H1 (cell line): Measurements from ENCODE around the gene ADGRB3. TPM values are rescaled to one million over a fixed set of nuclear protein-coding genes. Genes with fewer than 3 reads are reported as not detected.

ENCODE experiments used
- CTCF ChIA-PET: fragments of 300-600 bp; sonication (Branson Sonifier 250); formaldehyde crosslinking; loops from one replicate; lab custom pipeline; 2021; ENCODE audit not compliant: partially characterized antibody; lab: Charles Lee
- POLR2A ChIA-PET: fragments of 300-600 bp; sonication (Branson Sonifier 250); formaldehyde crosslinking; loops from one replicate; lab custom pipeline; 2021; ENCODE audit warnings: inconsistent platforms; ENCODE audit not compliant: partially characterized antibody; lab: Charles Lee
- DNase-seq, 2 experiments: peaks; one replicate each; pipeline versions ENCODE4 v3.0.0 to v3.0.0-alpha.2; 2010 to 2022; ENCODE audit warnings: low spot score in 2 of 2, low read depth in 1 of 2, mixed read lengths in 1 of 2
- FAIRE-seq: peaks from 2 replicates; lab custom pipeline; 2011; peaks lifted over from hg19 to GRCh38; lab: Jason Lieb, UNC
- H2AFZ ChIP-seq: 2 replicates; pipeline ENCODE4 v1.8.1; 2012; ENCODE audit warnings: low read length, inconsistent platforms
- H2AK5ac ChIP-seq: 2 replicates; pipeline ENCODE4 v1.6.1; 2013; ENCODE audit warnings: low read depth, low read length
- H2BK120ac ChIP-seq: replicated peaks from 2 replicates; pipeline ENCODE3; 2013; ENCODE audit warnings: low read depth, low read length, inconsistent platforms
- H2BK12ac ChIP-seq: 2 replicates; pipeline ENCODE4 v1.6.1; 2013; ENCODE audit warnings: low read depth, low read length
- H2BK15ac ChIP-seq: 2 replicates; pipeline ENCODE4 v1.6.1; 2013; ENCODE audit warnings: low read length
- H2BK20ac ChIP-seq: 2 replicates; pipeline ENCODE4 v1.6.1; 2013; ENCODE audit warnings: low read length
- H2BK5ac ChIP-seq: 2 replicates; pipeline ENCODE4 v1.6.1; 2013; ENCODE audit warnings: low read depth, low read length
- H3K14ac ChIP-seq: 2 replicates; pipeline ENCODE4 v1.6.1; 2013; ENCODE audit warnings: inconsistent platforms; ENCODE audit not compliant: insufficient read length
- H3K18ac ChIP-seq: 2 replicates; pipeline ENCODE4 v1.6.1; 2013; ENCODE audit warnings: low read length; ENCODE audit errors: extremely low read depth
- H3K23ac ChIP-seq: 2 replicates; pipeline ENCODE4 v1.6.1; 2013; ENCODE audit warnings: inconsistent platforms; ENCODE audit not compliant: insufficient read length
- H3K23me2 ChIP-seq: 2 replicates; pipeline ENCODE4 v1.6.1; 2013; ENCODE audit warnings: low read depth, low read length
- H3K27ac ChIP-seq: 2 replicates; pipeline ENCODE4 v1.6.1; 2011; ENCODE audit warnings: low read depth, low read length, inconsistent platforms
- H3K27me3 ChIP-seq, 4 experiments: replicated peaks in 1 of 4; 1 replicate in 1 of 4; 2 replicates in 3 of 4; pipeline versions ENCODE4 v1.6.1 to v1.8.1; 2011 to 2013; ENCODE audit warnings: low read length in 3 of 4, mild to moderate bottlenecking in 3 of 4, inconsistent platforms in 2 of 4, mixed read lengths in 2 of 4, moderate library complexity in 1 of 4; ENCODE audit not compliant: control insufficient read depth in 3 of 4, insufficient read depth in 3 of 4; ENCODE audit errors: extremely low read depth in 1 of 4
- H3K36me3 ChIP-seq, 4 experiments: 2 replicates each; pipeline versions ENCODE4 v1.6.1 to v1.8.1; 2011 to 2013; ENCODE audit warnings: mild to moderate bottlenecking in 4 of 4, low read length in 3 of 4, moderate library complexity in 2 of 4, control low read depth in 1 of 4, inconsistent platforms in 1 of 4; ENCODE audit not compliant: insufficient read depth in 4 of 4, control insufficient read depth in 2 of 4
- H3K4ac ChIP-seq: replicated peaks from 2 replicates; pipeline ENCODE3; 2013; ENCODE audit warnings: low read length, low read depth, mixed read lengths, inconsistent platforms; ENCODE audit not compliant: insufficient read length
- H3K4me1 ChIP-seq, 4 experiments: replicated peaks in 1 of 4; 1 replicate in 1 of 4; 2 replicates in 3 of 4; pipeline versions ENCODE4 v1.6.1 to v1.8.1; 2011 to 2013; ENCODE audit warnings: low read length in 3 of 4, inconsistent platforms in 2 of 4, mixed read lengths in 1 of 4; ENCODE audit not compliant: insufficient read depth in 4 of 4, control insufficient read depth in 3 of 4
- H3K4me2 ChIP-seq, 2 experiments: 2 replicates each; pipeline versions ENCODE4 v1.6.1 to v1.8.1; 2011 to 2013; ENCODE audit warnings: low read depth in 2 of 2, low read length in 2 of 2, control low read depth in 1 of 2, inconsistent platforms in 1 of 2, mild to moderate bottlenecking in 1 of 2; ENCODE audit not compliant: insufficient read depth in 1 of 2
- H3K4me3 ChIP-seq, 4 experiments: fragments of 200-600, 300-600 bp in 1 of 4; sonication (generic), shearing (Covaris generic), sonication (Bioruptor Twin) in 1 of 4; 2 replicates each; pipeline versions ENCODE4 v1.5.1 to v1.8.1; 2011 to 2016; ENCODE audit warnings: low read length in 4 of 4, low read depth in 3 of 4, control low read depth in 2 of 4, inconsistent platforms in 2 of 4, mild to moderate bottlenecking in 2 of 4, mixed read lengths in 1 of 4, moderate library complexity in 1 of 4; ENCODE audit not compliant: insufficient read depth in 2 of 4; ENCODE audit errors: extremely low read depth in 1 of 4
- H3K56ac ChIP-seq: replicated peaks from 2 replicates; pipeline ENCODE3; 2013; ENCODE audit warnings: low read depth, mild to moderate bottlenecking, mixed read lengths, low read length, inconsistent platforms; ENCODE audit not compliant: insufficient read length
- H3K79me1 ChIP-seq: 2 replicates; pipeline ENCODE4 v1.6.1; 2013; ENCODE audit warnings: low read depth, low read length, control low read depth
- H3K79me2 ChIP-seq, 2 experiments: 2 replicates each; pipeline versions ENCODE4 v1.6.1 to v1.8.1; 2012 to 2013; ENCODE audit warnings: low read length in 2 of 2, mild to moderate bottlenecking in 2 of 2, inconsistent platforms in 1 of 2; ENCODE audit not compliant: insufficient read depth in 2 of 2, control insufficient read depth in 1 of 2
- H3K9ac ChIP-seq, 4 experiments: replicated peaks in 1 of 4; 1 replicate in 1 of 4; 2 replicates in 3 of 4; pipeline versions ENCODE4 v1.6.1 to v1.8.1; 2011 to 2013; ENCODE audit warnings: low read depth in 3 of 4, low read length in 3 of 4, control low read depth in 2 of 4, mild to moderate bottlenecking in 2 of 4, moderate library complexity in 2 of 4, inconsistent platforms in 1 of 4; ENCODE audit errors: extremely low read depth in 1 of 4
- H3K9me3 ChIP-seq, 2 experiments: 2 replicates each; pipeline versions ENCODE4 v1.6.1 to v1.8.1; 2012 to 2013; ENCODE audit warnings: mild to moderate bottlenecking in 2 of 2, moderate library complexity in 2 of 2, control low read depth in 1 of 2, inconsistent platforms in 1 of 2, low read depth in 1 of 2, low read length in 1 of 2, mixed read lengths in 1 of 2; ENCODE audit not compliant: insufficient read depth in 2 of 2
- H4K20me1 ChIP-seq, 2 experiments: replicated peaks in 1 of 2; 2 replicates each; pipeline versions ENCODE3 to v1.8.1; 2011 to 2013; ENCODE audit warnings: inconsistent platforms in 2 of 2, low read length in 2 of 2, mild to moderate bottlenecking in 1 of 2; ENCODE audit not compliant: insufficient read depth in 2 of 2, control insufficient read depth in 1 of 2
- H4K5ac ChIP-seq: 2 replicates; pipeline ENCODE4 v1.6.1; 2013; ENCODE audit warnings: low read length, low read depth, mixed read lengths, inconsistent platforms; ENCODE audit not compliant: insufficient read length
- H4K8ac ChIP-seq: 2 replicates; pipeline ENCODE4 v1.8.0; 2013; ENCODE audit warnings: mild to moderate bottlenecking, moderate library complexity, low read length, inconsistent platforms; ENCODE audit not compliant: insufficient read depth; ENCODE audit errors: extremely low read depth
- H4K91ac ChIP-seq: replicated peaks from 2 replicates; pipeline ENCODE3; 2013; ENCODE audit warnings: low read length, mixed read lengths, inconsistent platforms; ENCODE audit not compliant: insufficient read length
- GABPA ChIP-seq: IDR thresholded peaks from 2 replicates; pipeline ENCODE4 v1.6.1; 2011; ENCODE audit warnings: mild to moderate bottlenecking, low read length, moderate library complexity, borderline replicate concordance; ENCODE audit not compliant: insufficient read depth
- JUND ChIP-seq: IDR thresholded peaks from 2 replicates; pipeline ENCODE4 v1.6.1; 2011; ENCODE audit warnings: mild to moderate bottlenecking, improper control_type of control experiment, low read length
- POLR2A ChIP-seq, 2 experiments: IDR thresholded peaks; 1 replicate in 1 of 2; 2 replicates in 1 of 2; pipeline ENCODE4 v1.6.1; 2011; ENCODE audit warnings: low read depth in 2 of 2, low read length in 2 of 2, mild to moderate bottlenecking in 2 of 2; ENCODE audit errors: control extremely low read depth in 1 of 2
- WGBS, 2 experiments: shearing (Covaris generic) in 1 of 2; methylation state at CpG; one replicate each; pipeline versions ENCODE4 v1.1.6 to v1.1.7; 2013 to 2015; ENCODE audit warnings: low lambda C conversion rate in 2 of 2, mixed read lengths in 2 of 2, inconsistent platforms in 1 of 2, low coverage in 1 of 2, missing lambda C conversion rate in 1 of 2; ENCODE audit not compliant: insufficient replicate concordance in 2 of 2, insufficient coverage in 1 of 2, insufficient read length in 1 of 2; ENCODE audit errors: extremely low coverage in 1 of 2, missing lambda C conversion rate in 1 of 2; 5-methylcytosine and 5-hydroxymethylcytosine counted together
- polyA plus RNA-seq, 7 experiments: library from polyadenylated mRNA; depleted of rRNA in 3 of 7; stranded (reverse) in 5 of 7; unstranded in 2 of 7; fragments of >200 nt in 5 of 7; fragments of 200-250 nt in 2 of 7; gene quantifications; 1 replicate in 5 of 7; 2 replicates in 1 of 7; 4 replicates in 1 of 7; pipeline versions ENCODE4 v1.2.1 to v1.2.3, GENCODE V29; 2011 to 2013; ENCODE audit warnings: missing spikeins in 2 of 7, mixed read lengths in 2 of 7
- total RNA-seq: library from RNA; stranded (reverse); fragmentation: NEBNext Ultra II Directional; extraction: Animal tissue kit (Norgen Biotek cat#: 25700); gene quantifications from 2 replicates; pipeline ENCODE4 v1.2.1, GENCODE V29; 2021

Gene ADGRB3
- total and polyA plus RNA-seq, 2 of the 8 experiments (the other 6 are each of a cell fraction or from before 2014, with no cell fraction given), result 0.35 to 1.2 TPM

GRCh38 chr6:68746376-68746775 is 111.3 kb downstream of the ADGRB3 start:
- Histone ChIP-seq H3K27ac (no peak overlapping the region), H4K91ac (no peak overlapping the region), H2BK15ac (no peak overlapping the region), H3K36me3 (no peaks in the 10 kb centered on the region), H3K79me2 (no peaks in the 10 kb centered on the region), H2BK20ac (no peak overlapping the region), H4K8ac (no peak overlapping the region), H3K27me3 (no peaks in the 10 kb centered on the region), H3K23ac (no peak overlapping the region), H2BK5ac (no peak overlapping the region), H3K4ac (no peak overlapping the region), H3K9ac (no peak overlapping the region), H3K56ac (no peak overlapping the region), H3K4me3 (no peak overlapping the region), H3K79me1 (no peaks in the 10 kb centered on the region), H4K5ac (no peak overlapping the region), H3K23me2 (no peaks in the 10 kb centered on the region), H3K18ac (no peak overlapping the region), H2BK120ac (no peak overlapping the region), H2BK12ac (no peak overlapping the region), H3K14ac (no peak overlapping the region), H3K4me1 (no peaks in the 10 kb centered on the region), H2AFZ (no peak overlapping the region), H2AK5ac (no peak overlapping the region), H3K4me2 (no peak overlapping the region), H4K20me1 (no peaks in the 10 kb centered on the region), H3K9me3 (no peaks in the 10 kb centered on the region)
- ChIA-PET POLR2A (no interaction called here), CTCF (no interaction called here)
- WGBS, 2 experiments, result 94% methylated on average over 1 of the region's 1 CpG; no CpG with 5 or more reads in 1 of the 2 experiments
- DNase-seq, result no peak
- TF ChIP-seq GABPA (no peak), JUND (no peak), POLR2A (IDR thresholded peaks at IDR 0.05; ENCODE audit: control extremely low read depth in 1 of 2, low read depth in 2 of 2, low read length in 2 of 2) (no peak)
- no peak for FAIRE-seq
